ENCODE data around the gene B4GALNT1. TPM values are rescaled to one million over a fixed set of nuclear protein-coding genes. Genes with fewer than 3 reads are reported as not detected.
A peak's percentile ranks its signal among the peaks of the same experiment; 100 is the strongest.
"Not testable (repeated sequence)": the region's sequence is repeated elsewhere in the genome, so short reads cannot be mapped to it uniquely, and the experiment has no call there.

B4GALNT1 gene
- total and polyA plus RNA-seq, 2 donors (not counting 1 experiment from before 2014, with no cell fraction given) = 1.3 to 2.3 TPM

DNA sequence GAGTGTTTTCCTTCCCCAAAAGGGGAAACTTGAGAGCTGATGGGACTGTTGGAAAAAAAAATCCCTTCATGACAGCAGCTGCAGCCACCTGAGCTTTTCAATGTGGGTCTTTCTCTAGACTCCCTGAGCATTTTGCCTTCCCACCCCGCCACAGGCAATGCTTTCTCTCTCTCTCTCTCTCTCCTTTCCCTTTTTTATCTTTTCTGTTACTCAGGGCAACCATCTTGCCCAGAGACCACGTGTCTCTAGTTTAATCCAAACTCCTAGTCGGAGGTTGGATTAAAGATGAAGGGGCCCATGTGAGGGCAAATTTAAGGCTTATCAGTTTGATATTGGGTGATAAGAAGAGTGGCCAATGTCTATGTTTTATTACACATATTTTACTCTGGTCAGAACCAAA is 25.9 kb upstream of the B4GALNT1 start:
- no peaks in the 10 kb centered on the region for H3K9me3 ChIP-seq (ENCODE audit: control insufficient read depth, insufficient read depth, low read depth, low read length)
- no peaks in the 10 kb centered on the region for H3K27me3 ChIP-seq (ENCODE audit: control insufficient read depth, insufficient read depth, low read length)
- no peak overlapping the region for H3K4me3 ChIP-seq (replicated peaks in 1 of 4; ENCODE audit: control extremely low read depth in 1 of 4, insufficient read depth in 1 of 4, low read depth in 3 of 4, low read length in 4 of 4)
- H3K4me1 ChIP-seq (ENCODE audit: control insufficient read depth, extremely low read depth, insufficient read depth, low read length) = no peaks in the 10 kb centered on the region
- H3K36me3 ChIP-seq (ENCODE audit: control insufficient read depth, insufficient read depth, low read length) = no peaks in the 10 kb centered on the region
- no peak overlapping the region for H3K9ac ChIP-seq (ENCODE audit: insufficient read depth, low read length)
- no peaks in the 10 kb centered on the region for H3K79me2 ChIP-seq (ENCODE audit: control insufficient read depth, insufficient read depth, low read length)
- TF ChIP-seq, protein P1, sequence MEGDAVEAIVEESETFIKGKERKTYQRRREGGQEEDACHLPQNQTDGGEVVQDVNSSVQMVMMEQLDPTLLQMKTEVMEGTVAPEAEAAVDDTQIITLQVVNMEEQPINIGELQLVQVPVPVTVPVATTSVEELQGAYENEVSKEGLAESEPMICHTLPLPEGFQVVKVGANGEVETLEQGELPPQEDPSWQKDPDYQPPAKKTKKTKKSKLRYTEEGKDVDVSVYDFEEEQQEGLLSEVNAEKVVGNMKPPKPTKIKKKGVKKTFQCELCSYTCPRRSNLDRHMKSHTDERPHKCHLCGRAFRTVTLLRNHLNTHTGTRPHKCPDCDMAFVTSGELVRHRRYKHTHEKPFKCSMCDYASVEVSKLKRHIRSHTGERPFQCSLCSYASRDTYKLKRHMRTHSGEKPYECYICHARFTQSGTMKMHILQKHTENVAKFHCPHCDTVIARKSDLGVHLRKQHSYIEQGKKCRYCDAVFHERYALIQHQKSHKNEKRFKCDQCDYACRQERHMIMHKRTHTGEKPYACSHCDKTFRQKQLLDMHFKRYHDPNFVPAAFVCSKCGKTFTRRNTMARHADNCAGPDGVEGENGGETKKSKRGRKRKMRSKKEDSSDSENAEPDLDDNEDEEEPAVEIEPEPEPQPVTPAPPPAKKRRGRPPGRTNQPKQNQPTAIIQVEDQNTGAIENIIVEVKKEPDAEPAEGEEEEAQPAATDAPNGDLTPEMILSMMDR (conservative IDR thresholded peaks at IDR 0.05 in 1 of 2, IDR thresholded peaks at IDR 0.05 in 1 of 2; ENCODE audit: low read depth in 1 of 2, low read length in 2 of 2) = no peak
- no peak for TF ChIP-seq EZH2 (IDR thresholded peaks at IDR 0.05; ENCODE audit: low read length, missing control alignments)
- no peaks in the 10 kb centered on the region for H4K20me1 ChIP-seq (ENCODE audit: control insufficient read depth, extremely low read depth, insufficient read depth, low read length)
- no peak overlapping the region for H3K4me2 ChIP-seq (ENCODE audit: extremely low read depth, insufficient read depth, low read length)
- no peak overlapping the region for H2AFZ ChIP-seq (ENCODE audit: low read length)
- DNase-seq (ENCODE audit: low read depth in 2 of 2) = no peak
- H3K27ac ChIP-seq (ENCODE audit: insufficient read depth, low read length) = no peak overlapping the region

DNA sequence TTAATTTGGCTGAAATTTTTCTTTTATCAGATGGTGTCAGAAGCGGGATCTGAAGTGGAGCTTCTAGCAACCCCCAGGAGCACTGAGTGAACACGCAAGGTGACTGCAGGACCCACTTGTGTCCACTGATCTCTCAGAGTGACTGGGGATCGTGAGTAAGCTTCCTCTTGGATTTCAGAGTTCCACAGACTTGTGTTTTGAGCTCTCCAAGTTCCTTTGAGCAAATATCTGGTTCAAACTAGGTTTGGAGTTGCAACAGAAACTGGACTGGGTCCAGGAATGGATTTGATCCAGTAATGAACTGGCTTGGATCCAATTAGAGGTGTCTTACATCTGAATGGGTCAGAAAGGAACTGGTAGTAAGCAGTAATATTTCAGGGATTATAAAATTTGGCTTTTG is 24.7 kb upstream of the B4GALNT1 start:
- H4K20me1 ChIP-seq (ENCODE audit: control insufficient read depth, extremely low read depth, insufficient read depth, low read length) = no peaks in the 10 kb centered on the region
- H2AFZ ChIP-seq (ENCODE audit: low read length) = no peak overlapping the region
- no peak for TF ChIP-seq EZH2 (IDR thresholded peaks at IDR 0.05; ENCODE audit: low read length, missing control alignments)
- TF ChIP-seq, protein P1 (conservative IDR thresholded peaks at IDR 0.05 in 1 of 2, IDR thresholded peaks at IDR 0.05 in 1 of 2; ENCODE audit: low read depth in 1 of 2, low read length in 2 of 2) = no peak
- H3K36me3 ChIP-seq (ENCODE audit: control insufficient read depth, insufficient read depth, low read length) = no peaks in the 10 kb centered on the region
- no peak overlapping the region for H3K27ac ChIP-seq (ENCODE audit: insufficient read depth, low read length)
- H3K4me3 ChIP-seq (replicated peaks in 1 of 4; ENCODE audit: control extremely low read depth in 1 of 4, insufficient read depth in 1 of 4, low read depth in 3 of 4, low read length in 4 of 4) = no peak overlapping the region
- H3K9ac ChIP-seq (ENCODE audit: insufficient read depth, low read length) = no peak overlapping the region
- H3K9me3 ChIP-seq (ENCODE audit: control insufficient read depth, insufficient read depth, low read depth, low read length) = no peaks in the 10 kb centered on the region
- peak; percentile 5 to 27 for DNase-seq (ENCODE audit: low read depth in 2 of 2)
- no peaks in the 10 kb centered on the region for H3K4me1 ChIP-seq (ENCODE audit: control insufficient read depth, extremely low read depth, insufficient read depth, low read length)
- no peak overlapping the region for H3K4me2 ChIP-seq (ENCODE audit: extremely low read depth, insufficient read depth, low read length)
- no peaks in the 10 kb centered on the region for H3K27me3 ChIP-seq (ENCODE audit: control insufficient read depth, insufficient read depth, low read length)
- H3K79me2 ChIP-seq (ENCODE audit: control insufficient read depth, insufficient read depth, low read length) = no peaks in the 10 kb centered on the region

DNA sequence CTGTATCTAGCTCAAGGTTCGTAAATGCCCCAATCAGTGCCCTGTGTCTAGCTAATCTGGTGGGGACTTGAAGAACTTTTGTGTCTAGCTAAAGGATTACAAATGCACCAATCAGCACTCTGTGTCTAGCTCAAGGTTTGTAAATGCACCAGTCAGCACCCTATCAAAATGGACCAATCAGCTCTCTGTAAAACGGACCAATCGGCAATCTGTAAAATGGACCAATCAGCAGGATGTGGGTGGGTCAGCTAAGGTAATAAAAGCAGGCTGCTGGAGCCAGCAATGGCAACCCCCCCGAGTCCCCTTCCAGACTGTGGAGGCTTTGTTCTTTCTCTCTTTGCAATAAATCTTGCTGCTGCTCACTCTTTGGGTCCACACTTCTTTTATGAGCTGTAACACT is 23.4 kb upstream of the B4GALNT1 start:
- H3K79me2 ChIP-seq (ENCODE audit: control insufficient read depth, insufficient read depth, low read length); H3K9ac ChIP-seq (ENCODE audit: insufficient read depth, low read length); DNase-seq (ENCODE audit: low read depth in 2 of 2); H3K27ac ChIP-seq (ENCODE audit: insufficient read depth, low read length); H3K27me3 ChIP-seq (ENCODE audit: control insufficient read depth, insufficient read depth, low read length); H3K4me1 ChIP-seq (ENCODE audit: control insufficient read depth, extremely low read depth, insufficient read depth, low read length); H3K36me3 ChIP-seq (ENCODE audit: control insufficient read depth, insufficient read depth, low read length); H4K20me1 ChIP-seq (ENCODE audit: control insufficient read depth, extremely low read depth, insufficient read depth, low read length); H3K9me3 ChIP-seq (ENCODE audit: control insufficient read depth, insufficient read depth, low read depth, low read length); H2AFZ ChIP-seq (ENCODE audit: low read length); H3K4me2 ChIP-seq (ENCODE audit: extremely low read depth, insufficient read depth, low read length); H3K4me3 ChIP-seq (replicated peaks in 1 of 4; ENCODE audit: control extremely low read depth in 1 of 4, insufficient read depth in 1 of 4, low read depth in 3 of 4, low read length in 4 of 4): not testable (repeated sequence)

Data from fibroblast of lung (primary cell).